ENCODE measurements around the gene GAB2. TPM values are rescaled to one million over a fixed set of nuclear protein-coding genes. Genes with fewer than 3 reads are reported as not detected.
A peak's percentile ranks its signal among the peaks of the same experiment; 100 is the strongest.

The GAB2 gene
- polyA plus RNA-seq, 3 donors = 2.8 to 39.4 (median 4.4) TPM

DNA sequence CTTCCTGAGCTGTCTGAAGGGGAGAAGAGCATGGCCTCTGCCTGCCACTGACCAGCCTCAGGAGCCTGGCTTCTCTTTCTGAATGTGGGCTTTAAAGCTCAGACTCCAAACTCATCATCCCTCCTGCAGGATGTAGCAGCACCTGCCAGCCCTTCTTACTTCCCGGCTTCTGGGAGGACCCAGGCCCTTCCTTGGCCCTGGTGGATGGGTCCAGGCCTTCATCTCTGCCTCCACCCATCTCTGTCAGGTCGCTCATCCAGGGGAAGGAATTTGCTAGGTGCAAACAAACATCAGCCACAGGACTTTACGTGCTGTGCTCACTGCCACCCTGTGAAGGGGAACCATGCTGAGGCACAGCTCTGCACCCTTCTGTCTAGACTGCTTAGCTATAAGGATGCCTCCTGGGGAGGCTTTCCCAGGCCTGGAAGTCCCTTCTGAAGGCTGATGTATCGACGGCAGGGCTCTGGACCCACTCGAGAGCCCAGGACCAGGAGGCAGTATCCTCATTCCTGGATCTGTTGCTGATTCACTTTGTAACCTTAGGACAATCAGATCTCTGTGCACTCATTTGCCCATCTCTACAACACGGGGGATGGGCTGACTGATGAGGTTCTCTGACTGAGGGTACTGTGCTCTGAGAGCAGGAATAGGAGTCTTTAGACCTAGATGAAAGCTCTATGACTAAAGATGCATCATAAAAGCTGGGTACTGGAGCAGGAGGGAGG lies 198.0 kb downstream of the GAB2 start:
- H3K4me1 ChIP-seq (ENCODE audit: control insufficient read depth in 1 of 2, insufficient read depth in 2 of 2, low read length in 2 of 2) = no peaks in the 10 kb centered on the region
- H3K4me1 Mint-ChIP-seq = no peaks in the 10 kb centered on the region
- no peaks in the 10 kb centered on the region for H3K27me3 ChIP-seq (ENCODE audit: control insufficient read depth in 2 of 2, insufficient read depth in 2 of 2, low read length in 2 of 2)
- H3K4me3 Mint-ChIP-seq = no peak overlapping the region
- H3K27ac ChIP-seq (ENCODE audit: low read depth in 1 of 2, low read length in 2 of 2) = no peak overlapping the region
- no peak for DNase-seq
- no peak overlapping the region for H3K9ac ChIP-seq (ENCODE audit: insufficient read depth, low read length, poor library complexity, severe bottlenecking)
- H3K27ac Mint-ChIP-seq = peak overlapping the region in 2 of 7 donors; percentile 47 to 71
- no peak overlapping the region for H2AFZ ChIP-seq (ENCODE audit: insufficient read depth, low read depth, low read length, poor library complexity, severe bottlenecking)
- peaks cover 0 to 5% (median 3%) of the 10 kb centered on the region in 3 donors for H3K27me3 Mint-ChIP-seq (ENCODE audit: low read depth in 3 of 3)
- H3K36me3 ChIP-seq (replicated peaks in 1 of 2; ENCODE audit: control insufficient read depth in 1 of 2, insufficient read depth in 2 of 2, low read length in 2 of 2) = peaks cover 97 to 99% of the 10 kb centered on the region in 2 donors
- H4K20me1 ChIP-seq (ENCODE audit: insufficient read depth, low read length) = peaks cover 69% of the 10 kb centered on the region
- H3K4me3 ChIP-seq (replicated peaks in 1 of 3; ENCODE audit: low read depth in 2 of 3, low read length in 3 of 3) = no peak overlapping the region
- H3K4me2 ChIP-seq (replicated peaks; ENCODE audit: extremely low read depth, low read length, poor library complexity, severe bottlenecking) = no peak overlapping the region
- WGBS (ENCODE audit: insufficient coverage) = 98% methylated on average over 6 of the region's 7 CpGs
- no peaks in the 10 kb centered on the region for H3K9me3 ChIP-seq (replicated peaks in 1 of 2; ENCODE audit: control insufficient read depth in 1 of 2, insufficient read depth in 1 of 2, low read length in 2 of 2)
- intact Hi-C loops (cut with micrococcal nuclease) = loop anchor here in 1 of 2 donors (10.0 kb wide), 1 partner anchor 215 kb away; no protein-coding TSS in a partner anchor
- H3K9me3 Mint-ChIP-seq = no peaks in the 10 kb centered on the region
- peaks cover 97 to 99% of the 10 kb centered on the region in 2 donors for H3K36me3 Mint-ChIP-seq
- no peaks in the 10 kb centered on the region for H3K79me2 ChIP-seq (ENCODE audit: insufficient read depth, low read length)
- TF ChIP-seq, protein P1, sequence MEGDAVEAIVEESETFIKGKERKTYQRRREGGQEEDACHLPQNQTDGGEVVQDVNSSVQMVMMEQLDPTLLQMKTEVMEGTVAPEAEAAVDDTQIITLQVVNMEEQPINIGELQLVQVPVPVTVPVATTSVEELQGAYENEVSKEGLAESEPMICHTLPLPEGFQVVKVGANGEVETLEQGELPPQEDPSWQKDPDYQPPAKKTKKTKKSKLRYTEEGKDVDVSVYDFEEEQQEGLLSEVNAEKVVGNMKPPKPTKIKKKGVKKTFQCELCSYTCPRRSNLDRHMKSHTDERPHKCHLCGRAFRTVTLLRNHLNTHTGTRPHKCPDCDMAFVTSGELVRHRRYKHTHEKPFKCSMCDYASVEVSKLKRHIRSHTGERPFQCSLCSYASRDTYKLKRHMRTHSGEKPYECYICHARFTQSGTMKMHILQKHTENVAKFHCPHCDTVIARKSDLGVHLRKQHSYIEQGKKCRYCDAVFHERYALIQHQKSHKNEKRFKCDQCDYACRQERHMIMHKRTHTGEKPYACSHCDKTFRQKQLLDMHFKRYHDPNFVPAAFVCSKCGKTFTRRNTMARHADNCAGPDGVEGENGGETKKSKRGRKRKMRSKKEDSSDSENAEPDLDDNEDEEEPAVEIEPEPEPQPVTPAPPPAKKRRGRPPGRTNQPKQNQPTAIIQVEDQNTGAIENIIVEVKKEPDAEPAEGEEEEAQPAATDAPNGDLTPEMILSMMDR (IDR thresholded peaks at IDR 0.05) = no peak

DNA sequence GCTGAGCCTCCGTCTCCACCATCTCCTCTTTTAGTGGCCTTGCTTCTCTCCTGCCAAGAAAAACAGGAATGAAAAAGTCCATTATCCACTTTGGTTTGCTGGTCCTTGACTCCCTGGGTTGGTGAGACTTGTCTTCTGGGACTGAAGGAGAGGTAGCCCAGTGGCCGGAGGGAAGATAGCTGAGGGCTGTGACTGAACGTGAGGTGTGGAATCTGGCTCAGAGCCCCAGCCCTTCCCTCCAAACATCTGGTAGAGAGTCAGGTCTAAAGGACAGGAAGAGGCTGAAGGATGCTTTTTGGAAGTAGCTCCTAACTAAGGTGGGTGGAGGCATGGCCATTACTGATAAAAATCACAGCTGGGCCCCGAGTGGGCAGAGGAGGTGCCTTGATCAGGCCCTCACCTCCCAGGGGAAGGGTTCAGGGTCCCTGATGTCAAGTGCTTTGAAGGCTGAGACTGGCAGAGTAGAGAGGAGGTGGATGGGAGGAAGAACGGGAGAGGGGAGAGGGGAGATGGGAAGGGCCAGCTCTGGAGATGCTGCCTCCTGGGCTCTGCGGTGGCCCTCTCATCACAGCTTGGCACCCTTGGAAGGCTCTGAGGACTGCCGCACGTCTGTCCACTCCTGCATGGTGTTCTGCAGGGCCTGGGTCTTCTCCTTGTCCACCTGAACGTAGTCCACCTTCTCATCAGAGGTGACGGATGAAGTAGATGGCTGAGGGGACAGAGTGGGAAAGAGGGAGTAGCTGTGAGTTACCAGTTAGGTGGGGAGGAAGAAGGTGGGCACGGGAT lies 198.7 kb downstream of the GAB2 start:
- Histone ChIP-seq H3K9ac (ENCODE audit: insufficient read depth, low read length, poor library complexity, severe bottlenecking) (no peak overlapping the region), H3K4me2 (replicated peaks; ENCODE audit: extremely low read depth, low read length, poor library complexity, severe bottlenecking) (no peak overlapping the region), H3K4me1 (ENCODE audit: control insufficient read depth in 1 of 2, insufficient read depth in 2 of 2, low read length in 2 of 2) (no peaks in the 10 kb centered on the region), H3K9me3 (replicated peaks in 1 of 2; ENCODE audit: control insufficient read depth in 1 of 2, insufficient read depth in 1 of 2, low read length in 2 of 2) (no peaks in the 10 kb centered on the region), H3K36me3 (replicated peaks in 1 of 2; ENCODE audit: control insufficient read depth in 1 of 2, insufficient read depth in 2 of 2, low read length in 2 of 2) (peaks cover 93 to 99% of the 10 kb centered on the region in 2 donors), H3K27ac (ENCODE audit: low read depth in 1 of 2, low read length in 2 of 2) (peak overlapping the region in 1 of 2 donors; percentile 1), H4K20me1 (ENCODE audit: insufficient read depth, low read length) (peaks cover 63% of the 10 kb centered on the region), H2AFZ (ENCODE audit: insufficient read depth, low read depth, low read length, poor library complexity, severe bottlenecking) (no peak overlapping the region), H3K79me2 (ENCODE audit: insufficient read depth, low read length) (no peaks in the 10 kb centered on the region), H3K4me3 (replicated peaks in 1 of 3; ENCODE audit: low read depth in 2 of 3, low read length in 3 of 3) (no peak overlapping the region), H3K27me3 (ENCODE audit: control insufficient read depth in 2 of 2, insufficient read depth in 2 of 2, low read length in 2 of 2) (no peaks in the 10 kb centered on the region)
- Mint-ChIP-seq H3K27me3 (ENCODE audit: low read depth in 3 of 3) (peaks cover 0 to 7% (median 3%) of the 10 kb centered on the region in 3 donors), H3K36me3 (peaks cover 93 to 95% of the 10 kb centered on the region in 2 donors), H3K9me3 (no peaks in the 10 kb centered on the region), H3K4me3 (no peak overlapping the region), H3K4me1 (no peaks in the 10 kb centered on the region), H3K27ac (peak overlapping the region in 2 of 7 donors; percentile 11 to 67)
- DNase-seq = no peak
- TF ChIP-seq, protein P1 (IDR thresholded peaks at IDR 0.05) = no peak
- intact Hi-C loops (cut with micrococcal nuclease) = no loop called here
- WGBS (ENCODE audit: insufficient coverage) = 95% methylated on average over 8 of the region's 11 CpGs

Data from CD14-positive monocyte (primary cell).